ENCODE measurements around the gene DAB1.

The DAB1 gene

GRCh38 chr1:57063406-57064125 is 360.3 kb downstream of the DAB1 start:
- no peak for DNase-seq

- DNase-seq = peak in 1 of 2 experiments; percentile 47
Measured at GRCh38 chr1:57061369-57061768, 362.5 kb downstream of the DAB1 start.

- DNase-seq = no peak
Measured at GRCh38 chr1:57060451-57060850, 363.4 kb downstream of the DAB1 start.

DNA sequence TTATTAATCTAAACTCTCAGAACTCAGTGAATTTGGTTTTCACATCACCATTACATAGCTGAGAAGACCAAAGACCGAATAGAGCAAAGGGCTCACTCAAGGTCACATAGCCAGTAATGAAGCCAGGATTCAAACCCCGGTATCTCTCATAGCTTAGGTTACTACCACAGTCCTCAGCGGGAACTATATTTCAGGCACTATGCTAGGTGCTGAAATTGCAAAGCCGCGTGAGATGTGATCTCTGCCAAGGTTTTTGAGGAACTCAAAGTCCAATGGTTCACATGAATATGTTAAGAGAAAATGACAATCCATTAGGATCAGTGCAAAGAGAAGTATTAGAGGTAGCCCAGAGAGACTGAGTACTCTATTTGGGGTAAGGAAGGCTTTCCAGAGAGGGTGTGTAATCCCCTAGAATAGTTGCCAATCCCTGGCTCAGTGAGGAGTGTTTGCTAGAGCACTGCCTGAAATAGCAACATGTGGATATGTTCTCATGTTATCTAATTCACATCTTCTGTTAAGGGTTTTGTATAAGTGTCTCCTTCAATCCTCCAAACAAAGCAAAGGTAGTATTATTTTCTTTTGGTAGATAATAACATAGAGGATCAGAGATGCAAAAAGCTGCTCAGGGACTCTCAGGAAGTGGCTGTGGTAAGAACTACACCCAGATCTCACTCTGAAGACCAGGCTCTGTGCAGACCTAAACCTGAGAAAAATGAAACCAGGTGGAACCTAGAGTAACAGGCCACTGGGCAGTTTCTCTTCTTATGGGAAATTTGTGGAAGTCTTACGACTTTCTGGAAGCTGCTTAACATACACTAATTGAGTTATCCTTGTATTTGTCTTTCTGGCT is 365.0 kb downstream of the DAB1 start:
- DNase-seq = no peak

GRCh38 chr1:57048856-57049255 is 375.0 kb downstream of the DAB1 start:
- peak in 1 of 2 experiments; percentile 18 for DNase-seq

GRCh38 chr1:57046462-57046861 is 377.4 kb downstream of the DAB1 start:
- DNase-seq = no peak

- DNase-seq = no peak
Measured at GRCh38 chr1:57041901-57042300, 382.0 kb downstream of the DAB1 start.

DNA sequence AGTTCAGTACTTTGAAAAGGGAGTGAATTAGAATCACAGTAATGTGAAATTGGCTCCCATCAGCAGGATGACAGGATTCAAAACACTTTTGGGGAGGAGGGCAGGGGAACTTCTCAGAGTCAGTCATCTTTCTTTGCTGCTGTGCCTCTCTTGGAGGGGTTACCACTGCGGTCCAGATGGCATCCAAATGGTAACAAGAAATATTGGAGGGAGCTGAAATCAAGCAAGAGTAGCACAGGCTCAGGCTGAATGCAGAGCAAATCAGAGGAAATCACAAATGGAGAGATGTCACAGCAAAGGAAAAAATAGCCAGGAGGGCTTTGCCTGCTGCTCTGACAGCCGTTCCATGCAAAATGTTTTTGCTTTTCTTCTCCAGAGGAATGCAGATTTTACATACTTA is 383.0 kb downstream of the DAB1 start:
- no peak for DNase-seq

DNA sequence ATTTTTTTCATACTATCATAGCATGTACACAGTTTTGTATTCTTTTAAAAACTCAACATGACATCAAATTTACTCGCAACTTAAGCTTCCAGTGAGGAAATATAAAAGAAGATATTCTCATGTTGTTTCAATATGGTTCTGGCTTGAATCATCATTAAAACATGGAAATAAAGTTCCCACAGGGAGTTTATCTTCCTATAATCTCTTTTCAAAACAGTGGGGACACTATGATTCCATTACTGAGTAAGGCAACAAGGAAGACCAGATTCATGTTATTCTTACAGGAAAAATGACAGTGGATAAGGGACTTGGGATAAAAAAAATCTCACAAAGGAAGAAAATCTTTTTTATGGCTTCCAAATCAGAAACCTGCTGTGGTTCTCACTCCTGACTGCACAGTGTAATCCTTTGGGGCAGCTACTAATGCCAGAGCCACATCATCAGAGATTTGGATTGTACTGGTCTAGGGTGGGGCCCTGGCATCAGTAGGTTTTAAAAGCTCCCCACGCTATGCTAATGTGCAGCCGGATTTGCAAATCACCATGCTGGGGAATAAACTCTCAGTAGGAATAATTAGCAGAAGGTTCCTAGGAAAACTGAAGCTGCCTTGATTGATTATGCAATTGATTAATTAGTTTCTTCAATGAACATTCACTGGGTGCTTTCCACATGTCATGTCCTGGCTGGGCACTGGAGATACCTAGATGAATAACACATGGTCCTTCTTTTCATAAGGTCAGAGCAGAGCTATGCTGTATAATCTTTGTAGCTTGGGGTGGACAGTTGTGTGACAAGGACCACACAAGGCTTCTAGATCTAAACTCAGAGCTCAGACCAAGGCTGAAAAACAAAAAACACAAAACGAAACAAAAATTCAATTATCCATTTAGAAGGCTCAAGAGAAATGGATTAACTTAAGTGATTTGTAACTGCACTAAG is 386.9 kb downstream of the DAB1 start:
- peak in 1 of 2 experiments; percentile 16 for DNase-seq

DNA sequence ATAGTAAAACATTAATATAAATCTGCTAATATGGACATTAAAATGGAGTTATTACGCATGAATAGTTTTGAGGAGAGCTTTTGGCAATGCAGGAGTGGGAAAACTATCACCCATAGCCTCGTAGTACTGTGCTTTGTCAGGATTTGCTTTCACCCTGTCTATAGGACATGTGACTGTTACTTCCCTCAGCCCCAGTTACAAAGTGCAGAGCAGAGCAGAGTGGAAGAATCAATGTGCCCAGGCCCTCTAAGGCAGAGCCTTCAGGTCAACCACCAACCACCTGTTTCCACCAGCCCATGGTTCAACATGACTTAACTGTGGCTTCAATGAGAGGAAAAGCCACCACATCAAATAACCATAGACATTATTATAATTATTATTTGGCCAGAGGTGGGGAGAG is 389.1 kb downstream of the DAB1 start:
- DNase-seq = no peak

GRCh38 chr1:57033222-57034001 is 390.4 kb downstream of the DAB1 start:
- no peak for DNase-seq

DNA sequence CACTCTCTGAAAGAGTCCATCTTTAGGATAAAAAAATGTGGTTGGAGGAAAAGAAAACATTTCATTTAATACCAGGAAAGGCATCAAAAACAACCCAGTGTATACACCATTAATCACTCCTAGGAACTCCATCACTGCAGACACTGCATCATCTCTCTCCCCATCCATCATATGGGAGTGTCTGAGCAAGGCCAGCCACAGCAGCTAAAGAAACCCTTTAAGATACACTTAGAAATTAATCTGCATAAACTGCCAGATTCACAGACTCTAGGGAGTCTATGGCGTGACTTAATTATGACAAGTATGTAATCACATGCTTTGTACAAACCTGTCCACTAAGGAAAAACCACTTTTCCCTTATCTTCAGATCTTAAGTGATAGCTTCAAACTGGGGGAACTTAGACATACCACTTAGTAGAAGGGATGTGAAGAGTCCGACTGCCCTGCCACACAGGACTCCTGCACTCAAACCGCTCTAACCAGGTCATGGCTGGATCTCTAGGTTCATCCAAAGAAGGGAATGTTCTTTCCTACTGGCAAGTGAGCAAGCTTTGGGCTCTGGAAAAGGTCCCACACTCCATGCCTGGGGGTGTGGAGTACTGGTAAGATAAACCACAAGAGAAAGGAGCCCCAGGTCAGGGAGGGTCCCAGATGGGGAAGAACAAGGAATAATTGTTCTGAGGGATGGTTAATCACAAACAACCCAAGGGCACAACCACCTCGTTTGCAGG is 397.1 kb downstream of the DAB1 start:
- DNase-seq = no peak

DNA sequence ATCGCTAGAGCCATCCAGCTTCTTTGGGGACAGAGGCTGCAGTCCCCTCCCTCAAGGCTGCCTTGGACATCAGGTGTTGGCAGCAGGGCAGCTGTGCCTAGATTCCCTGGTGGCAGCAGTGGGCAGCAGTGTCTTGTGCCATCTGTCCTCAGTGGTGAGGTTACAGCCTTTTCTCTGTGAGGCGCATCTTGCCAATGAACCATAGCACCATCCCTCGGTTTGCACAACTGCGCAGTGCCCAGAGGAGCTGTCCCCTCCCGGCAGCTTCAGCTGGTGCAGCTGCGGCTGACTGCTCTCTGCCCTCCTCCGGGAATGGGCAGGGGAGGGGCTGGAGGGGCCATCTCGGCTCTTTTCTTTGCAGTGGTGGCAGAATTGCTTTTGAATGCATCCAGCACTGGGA is 399.0 kb downstream of the DAB1 start:
- DNase-seq = peak in 1 of 2 experiments; percentile 52

- no peak for DNase-seq
Measured at GRCh38 chr1:57024428-57024827, 399.4 kb downstream of the DAB1 start.

DNA sequence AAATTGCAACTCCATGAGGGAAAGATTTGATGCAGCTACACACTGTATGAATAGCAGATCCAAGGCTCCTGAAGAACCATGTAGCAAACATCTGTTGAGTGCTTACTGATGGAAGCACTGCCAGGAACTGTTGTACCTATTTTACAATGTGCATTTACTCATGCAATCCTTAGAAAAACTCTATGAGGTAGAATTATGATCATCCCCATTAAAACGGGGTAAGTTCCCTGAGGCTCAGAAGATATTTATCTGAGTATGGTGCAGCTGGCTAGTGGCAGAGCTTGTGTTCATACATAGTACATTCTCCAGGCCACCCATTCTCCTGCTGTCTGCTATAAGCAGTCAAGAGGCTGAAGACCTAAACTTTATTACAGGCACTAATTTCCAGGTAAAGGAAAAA is 403.6 kb downstream of the DAB1 start:
- DNase-seq = no peak

- peak; percentile 51 to 60 for DNase-seq
Measured at GRCh38 chr1:57019236-57019839, 404.5 kb downstream of the DAB1 start.

GRCh38 chr1:57018119-57018518 is 405.7 kb downstream of the DAB1 start:
- DNase-seq = no peak

GRCh38 chr1:57017717-57018116 is 406.1 kb downstream of the DAB1 start:
- DNase-seq = peak in 1 of 2 experiments; percentile 5

GRCh38 chr1:57017200-57017599 is 406.7 kb downstream of the DAB1 start:
- DNase-seq = no peak

DNA sequence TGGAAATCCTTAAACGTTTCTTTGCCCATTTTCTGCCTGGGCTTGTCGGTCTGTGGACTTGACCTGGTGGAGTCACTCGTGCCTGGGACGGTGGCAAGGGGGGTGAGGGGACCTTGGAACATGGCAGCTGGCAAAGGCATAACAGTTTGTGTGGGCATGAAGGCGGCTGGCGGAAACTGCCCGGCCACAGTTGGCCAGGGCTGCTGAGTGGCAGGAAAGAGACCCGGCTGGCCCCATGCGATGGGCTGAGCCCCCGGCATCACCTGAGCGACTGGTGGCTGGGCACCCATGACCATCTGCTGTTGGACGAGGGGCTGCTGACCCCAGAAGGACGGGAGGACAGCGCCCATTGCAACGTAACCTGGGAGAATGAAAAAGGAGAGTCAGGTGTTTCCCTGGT is 408.8 kb downstream of the DAB1 start:
- no peak for DNase-seq

GRCh38 chr1:57013522-57013921 is 410.3 kb downstream of the DAB1 start:
- no peak for DNase-seq
